Measurements from ENCODE around the gene RNF103.

- TF ChIP-seq CTCF (IDR thresholded peaks at IDR 0.05) (no peak), POLR2A (IDR thresholded peaks at IDR 0.05) (no peak)
Observed at GRCh38 chr2:86636842-86637241, 13.2 kb upstream of the RNF103 start.
